ENCODE measurements around the gene STXBP5.

The STXBP5 gene

DNA sequence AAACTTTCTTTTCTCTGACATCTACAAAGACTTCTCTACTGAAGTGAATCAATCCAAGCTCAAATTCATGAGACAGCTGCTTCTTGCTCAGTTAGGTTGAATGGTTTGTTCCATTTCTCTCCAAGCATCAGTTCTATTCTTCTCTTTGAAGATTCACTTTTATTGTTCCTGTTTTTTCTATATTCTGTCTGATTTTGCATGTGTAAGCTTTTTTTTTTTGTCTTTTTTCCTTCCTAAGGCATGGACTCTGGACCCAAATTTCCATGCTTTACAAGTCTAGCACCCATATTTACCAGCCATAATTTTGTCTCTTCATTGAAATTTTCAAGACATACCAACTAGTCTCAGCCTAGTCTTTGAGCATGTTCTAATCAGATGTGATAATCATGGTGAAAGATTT is 25.9 kb upstream of the STXBP5 start:
- Histone ChIP-seq H3K14ac (ENCODE audit: low read length) (no peak overlapping the region), H3K18ac (ENCODE audit: low read length) (no peak overlapping the region)

GRCh38 chr6:147179809-147180208 is 24.4 kb upstream of the STXBP5 start:
- no peak overlapping the region for H2BK120ac ChIP-seq (ENCODE audit: insufficient read depth, low read length, poor library complexity)
- H3K9ac ChIP-seq (ENCODE audit: low read length) = no peak overlapping the region
- no peak overlapping the region for H3K4ac ChIP-seq (ENCODE audit: low read depth, low read length)
- no peaks in the 10 kb centered on the region for H3K79me2 ChIP-seq (ENCODE audit: control insufficient read depth, insufficient read depth, low read length, poor library complexity)
- no peak for DNase-seq
- H4K8ac ChIP-seq (ENCODE audit: low read depth, low read length) = no peak overlapping the region
- no peaks in the 10 kb centered on the region for H3K36me3 ChIP-seq (ENCODE audit: control insufficient read depth in 1 of 2, insufficient read depth in 2 of 2, low read length in 2 of 2)
- H3K14ac ChIP-seq (ENCODE audit: low read length) = no peak overlapping the region
- H4K12ac ChIP-seq (ENCODE audit: low read depth, low read length) = no peak overlapping the region
- no peak overlapping the region for H2BK12ac ChIP-seq (ENCODE audit: low read length)
- H3K4me2 ChIP-seq (ENCODE audit: low read length) = no peak overlapping the region
- no peak overlapping the region for H3K4me3 ChIP-seq (ENCODE audit: low read depth, low read length)
- no CpG with 5 or more reads among the region's 3 CpGs for WGBS (ENCODE audit: extremely low coverage, insufficient coverage, insufficient read length)
- no peak overlapping the region for H3K23ac ChIP-seq (ENCODE audit: low read length)
- H2AFZ ChIP-seq (ENCODE audit: insufficient read depth, low read length, poor library complexity) = no peak overlapping the region
- H3K4me1 ChIP-seq (ENCODE audit: control insufficient read depth in 1 of 2, insufficient read depth in 2 of 2, low read length in 2 of 2) = no peaks in the 10 kb centered on the region
- no peak overlapping the region for H4K91ac ChIP-seq (ENCODE audit: low read depth, low read length)
- no peak overlapping the region for H3K18ac ChIP-seq (ENCODE audit: low read length)
- no peak overlapping the region for H2BK5ac ChIP-seq (ENCODE audit: low read depth, low read length, poor library complexity)
- no peaks in the 10 kb centered on the region for H3K79me1 ChIP-seq (ENCODE audit: low read length)
- H2AK5ac ChIP-seq (ENCODE audit: low read length) = no peak overlapping the region
- no peak overlapping the region for H3K27ac ChIP-seq (ENCODE audit: low read depth, low read length)
- H3K9me3 ChIP-seq (ENCODE audit: insufficient read depth, low read depth, low read length) = no peaks in the 10 kb centered on the region
- H3K27me3 ChIP-seq (ENCODE audit: insufficient read depth, low read length) = no peaks in the 10 kb centered on the region

More for the DNA sequence above, 25.9 kb upstream of the STXBP5 start:
- Histone ChIP-seq H4K8ac (ENCODE audit: low read depth, low read length) (no peak overlapping the region), H2BK120ac (ENCODE audit: insufficient read depth, low read length, poor library complexity) (no peak overlapping the region), H3K79me2 (ENCODE audit: control insufficient read depth, insufficient read depth, low read length, poor library complexity) (no peaks in the 10 kb centered on the region), H3K27ac (ENCODE audit: low read depth, low read length) (no peak overlapping the region), H3K36me3 (ENCODE audit: control insufficient read depth in 1 of 2, insufficient read depth in 2 of 2, low read length in 2 of 2) (no peaks in the 10 kb centered on the region), H3K9ac (ENCODE audit: low read length) (no peak overlapping the region), H3K4me3 (ENCODE audit: low read depth, low read length) (no peak overlapping the region), H3K4ac (ENCODE audit: low read depth, low read length) (no peak overlapping the region), H3K27me3 (ENCODE audit: insufficient read depth, low read length) (no peaks in the 10 kb centered on the region), H3K9me3 (ENCODE audit: insufficient read depth, low read depth, low read length) (no peaks in the 10 kb centered on the region), H3K4me1 (ENCODE audit: control insufficient read depth in 1 of 2, insufficient read depth in 2 of 2, low read length in 2 of 2) (no peaks in the 10 kb centered on the region), H2BK12ac (ENCODE audit: low read length) (no peak overlapping the region), H3K79me1 (ENCODE audit: low read length) (no peaks in the 10 kb centered on the region), H3K4me2 (ENCODE audit: low read length) (no peak overlapping the region), H4K91ac (ENCODE audit: low read depth, low read length) (no peak overlapping the region), H2BK5ac (ENCODE audit: low read depth, low read length, poor library complexity) (no peak overlapping the region), H3K23ac (ENCODE audit: low read length) (no peak overlapping the region), H2AFZ (ENCODE audit: insufficient read depth, low read length, poor library complexity) (no peak overlapping the region), H2AK5ac (ENCODE audit: low read length) (no peak overlapping the region), H4K12ac (ENCODE audit: low read depth, low read length) (no peak overlapping the region)
- DNase-seq = no peak

DNA sequence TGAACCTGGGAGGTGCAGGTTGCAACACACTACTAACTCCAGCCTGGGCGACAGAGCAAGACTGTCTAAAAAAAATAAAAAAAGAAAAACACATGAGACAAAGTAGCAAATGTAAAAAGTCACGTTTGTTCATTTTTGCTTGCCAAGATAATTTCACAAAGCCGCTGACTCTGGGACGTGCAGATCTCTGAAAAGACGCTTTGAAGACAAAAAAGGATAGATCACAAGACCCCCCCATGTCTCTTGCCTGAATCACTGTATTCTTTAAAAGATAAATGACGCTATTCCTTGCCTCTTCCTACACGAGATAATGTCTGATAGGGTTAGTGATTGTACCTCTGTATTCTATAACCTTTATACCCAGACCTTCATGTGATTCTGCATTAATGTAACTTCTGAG is 23.3 kb upstream of the STXBP5 start:
- Histone ChIP-seq H2AFZ (ENCODE audit: insufficient read depth, low read length, poor library complexity) (no peak overlapping the region), H4K91ac (ENCODE audit: low read depth, low read length) (no peak overlapping the region), H3K9me3 (ENCODE audit: insufficient read depth, low read depth, low read length) (no peaks in the 10 kb centered on the region), H3K18ac (ENCODE audit: low read length) (no peak overlapping the region), H4K12ac (ENCODE audit: low read depth, low read length) (no peak overlapping the region), H3K14ac (ENCODE audit: low read length) (no peak overlapping the region), H3K23ac (ENCODE audit: low read length) (no peak overlapping the region), H2BK12ac (ENCODE audit: low read length) (no peak overlapping the region), H4K8ac (ENCODE audit: low read depth, low read length) (no peak overlapping the region), H3K4ac (ENCODE audit: low read depth, low read length) (no peak overlapping the region), H3K79me1 (ENCODE audit: low read length) (no peaks in the 10 kb centered on the region), H3K27ac (ENCODE audit: low read depth, low read length) (no peak overlapping the region), H3K4me3 (ENCODE audit: low read depth, low read length) (no peak overlapping the region), H3K36me3 (ENCODE audit: control insufficient read depth in 1 of 2, insufficient read depth in 2 of 2, low read length in 2 of 2) (no peaks in the 10 kb centered on the region), H3K79me2 (ENCODE audit: control insufficient read depth, insufficient read depth, low read length, poor library complexity) (no peaks in the 10 kb centered on the region), H3K4me1 (ENCODE audit: control insufficient read depth in 1 of 2, insufficient read depth in 2 of 2, low read length in 2 of 2) (no peaks in the 10 kb centered on the region), H3K9ac (ENCODE audit: low read length) (no peak overlapping the region), H3K27me3 (ENCODE audit: insufficient read depth, low read length) (no peaks in the 10 kb centered on the region), H2BK5ac (ENCODE audit: low read depth, low read length, poor library complexity) (no peak overlapping the region), H2AK5ac (ENCODE audit: low read length) (no peak overlapping the region), H2BK120ac (ENCODE audit: insufficient read depth, low read length, poor library complexity) (no peak overlapping the region), H3K4me2 (ENCODE audit: low read length) (no peak overlapping the region)
- no CpG with 5 or more reads among the region's 7 CpGs for WGBS (ENCODE audit: extremely low coverage, insufficient coverage, insufficient read length)
- DNase-seq = no peak

DNA sequence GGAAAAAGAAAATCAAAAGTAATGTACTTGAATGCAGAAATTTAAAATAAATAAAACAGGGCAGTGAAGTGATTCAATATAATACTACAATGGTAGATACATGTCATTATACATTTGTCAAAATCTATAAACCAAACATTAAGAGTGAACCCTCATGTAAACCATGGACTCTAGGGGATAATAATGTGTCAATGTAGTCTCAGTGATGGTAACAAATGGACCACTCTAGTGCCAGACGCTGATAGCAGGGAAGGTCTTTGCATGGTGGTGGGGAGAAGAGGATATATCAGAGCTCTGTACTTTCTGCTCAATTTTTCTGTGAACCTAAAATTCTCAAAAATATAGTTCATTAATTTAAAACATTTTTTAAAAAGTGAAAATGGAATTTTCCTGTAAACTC is 19.8 kb upstream of the STXBP5 start:
- H3K4me3 ChIP-seq (ENCODE audit: low read depth, low read length) = no peak overlapping the region
- H3K27me3 ChIP-seq (ENCODE audit: insufficient read depth, low read length) = no peaks in the 10 kb centered on the region
- H4K12ac ChIP-seq (ENCODE audit: low read depth, low read length) = no peak overlapping the region
- H3K9ac ChIP-seq (ENCODE audit: low read length) = no peak overlapping the region
- no peak overlapping the region for H2BK5ac ChIP-seq (ENCODE audit: low read depth, low read length, poor library complexity)
- H2BK120ac ChIP-seq (ENCODE audit: insufficient read depth, low read length, poor library complexity) = no peak overlapping the region
- no peak overlapping the region for H4K91ac ChIP-seq (ENCODE audit: low read depth, low read length)
- H2AK5ac ChIP-seq (ENCODE audit: low read length) = no peak overlapping the region
- H4K8ac ChIP-seq (ENCODE audit: low read depth, low read length) = no peak overlapping the region
- no peak overlapping the region for H3K4me2 ChIP-seq (ENCODE audit: low read length)
- H3K4ac ChIP-seq (ENCODE audit: low read depth, low read length) = no peak overlapping the region
- H3K14ac ChIP-seq (ENCODE audit: low read length) = no peak overlapping the region
- H3K4me1 ChIP-seq (ENCODE audit: control insufficient read depth in 1 of 2, insufficient read depth in 2 of 2, low read length in 2 of 2) = no peaks in the 10 kb centered on the region
- H2AFZ ChIP-seq (ENCODE audit: insufficient read depth, low read length, poor library complexity) = no peak overlapping the region
- no peak overlapping the region for H3K27ac ChIP-seq (ENCODE audit: low read depth, low read length)
- H3K79me1 ChIP-seq (ENCODE audit: low read length) = no peaks in the 10 kb centered on the region
- no peak overlapping the region for H3K23ac ChIP-seq (ENCODE audit: low read length)
- no peaks in the 10 kb centered on the region for H3K9me3 ChIP-seq (ENCODE audit: insufficient read depth, low read depth, low read length)
- H3K18ac ChIP-seq (ENCODE audit: low read length) = no peak overlapping the region
- no peaks in the 10 kb centered on the region for H3K79me2 ChIP-seq (ENCODE audit: control insufficient read depth, insufficient read depth, low read length, poor library complexity)
- no peak overlapping the region for H2BK12ac ChIP-seq (ENCODE audit: low read length)
- DNase-seq = no peak
- no CpG with 5 or more reads among the region's 1 CpG for WGBS (ENCODE audit: extremely low coverage, insufficient coverage, insufficient read length)
- no peaks in the 10 kb centered on the region for H3K36me3 ChIP-seq (ENCODE audit: control insufficient read depth in 1 of 2, insufficient read depth in 2 of 2, low read length in 2 of 2)
